Bronchial epithelial cell (primary cell): ENCODE data around the gene ZFYVE27. TPM values are rescaled to one million over a fixed set of nuclear protein-coding genes. Genes with fewer than 3 reads are reported as not detected.
A peak's percentile ranks its signal among the peaks of the same experiment; 100 is the strongest.

Experiments used
- DNase-seq: peaks from one replicate; pipeline ENCODE4 v3.0.0-alpha.2; 2010; ENCODE audit warnings: low read depth
- FAIRE-seq: peaks from 2 replicates; lab custom pipeline; 2011; peaks lifted over from hg19 to GRCh38; lab: Jason Lieb, UNC
- H3K27me3 ChIP-seq: 2 replicates; pipeline ENCODE4 v1.5.1; 2011; ENCODE audit warnings: low read length; ENCODE audit not compliant: control insufficient read depth, insufficient read depth
- H3K36me3 ChIP-seq: 2 replicates; pipeline ENCODE4 v1.5.1; 2011; ENCODE audit warnings: low read length; ENCODE audit not compliant: control insufficient read depth, insufficient read depth
- H3K4me3 ChIP-seq: 2 replicates; pipeline ENCODE4 v1.5.1; 2011; ENCODE audit warnings: mild to moderate bottlenecking, low read depth, low read length, control low read depth
- total RNA-seq: library from RNA; depleted of rRNA; stranded (reverse); fragments of >200 nt; gene quantifications from 2 replicates; pipeline ENCODE4 v1.2.1, GENCODE V29; 2014
- TF ChIP-seq, protein P1 (sequence below): IDR thresholded peaks from 2 replicates; pipeline ENCODE4 v1.5.1; 2011; ENCODE audit warnings: mild to moderate bottlenecking, moderate library complexity, low read length, control low read depth, inconsistent platforms; ENCODE audit not compliant: insufficient read depth, severe bottlenecking

ZFYVE27 gene
- total RNA-seq, 1 donor from 2014 or later, result 15.3 TPM

DNA sequence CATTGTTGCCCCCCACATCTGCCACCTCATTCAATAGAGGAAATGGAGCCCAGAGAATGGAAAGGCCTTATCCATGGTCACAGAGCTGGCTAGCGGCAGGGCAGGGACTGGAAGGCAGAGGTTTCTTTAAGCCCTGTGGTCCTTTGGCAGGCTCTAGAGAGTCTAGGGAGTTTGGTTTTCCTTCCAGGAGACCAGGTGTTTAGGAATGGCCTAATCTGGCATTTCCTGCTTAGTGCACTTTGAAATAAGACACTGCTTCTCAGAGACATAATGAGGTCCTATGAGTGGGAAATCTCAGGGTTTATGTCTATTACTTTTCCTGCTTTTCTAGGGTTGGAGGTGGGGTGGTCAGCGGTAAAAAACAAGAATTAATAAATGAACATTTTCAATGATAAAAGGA lies 17.3 kb upstream of the ZFYVE27 start:
- no peak for DNase-seq
- no peaks in the 10 kb centered on the region for H3K27me3 ChIP-seq
- H3K36me3 ChIP-seq, result peaks cover 5% of the 10 kb centered on the region
- TF ChIP-seq, protein P1, sequence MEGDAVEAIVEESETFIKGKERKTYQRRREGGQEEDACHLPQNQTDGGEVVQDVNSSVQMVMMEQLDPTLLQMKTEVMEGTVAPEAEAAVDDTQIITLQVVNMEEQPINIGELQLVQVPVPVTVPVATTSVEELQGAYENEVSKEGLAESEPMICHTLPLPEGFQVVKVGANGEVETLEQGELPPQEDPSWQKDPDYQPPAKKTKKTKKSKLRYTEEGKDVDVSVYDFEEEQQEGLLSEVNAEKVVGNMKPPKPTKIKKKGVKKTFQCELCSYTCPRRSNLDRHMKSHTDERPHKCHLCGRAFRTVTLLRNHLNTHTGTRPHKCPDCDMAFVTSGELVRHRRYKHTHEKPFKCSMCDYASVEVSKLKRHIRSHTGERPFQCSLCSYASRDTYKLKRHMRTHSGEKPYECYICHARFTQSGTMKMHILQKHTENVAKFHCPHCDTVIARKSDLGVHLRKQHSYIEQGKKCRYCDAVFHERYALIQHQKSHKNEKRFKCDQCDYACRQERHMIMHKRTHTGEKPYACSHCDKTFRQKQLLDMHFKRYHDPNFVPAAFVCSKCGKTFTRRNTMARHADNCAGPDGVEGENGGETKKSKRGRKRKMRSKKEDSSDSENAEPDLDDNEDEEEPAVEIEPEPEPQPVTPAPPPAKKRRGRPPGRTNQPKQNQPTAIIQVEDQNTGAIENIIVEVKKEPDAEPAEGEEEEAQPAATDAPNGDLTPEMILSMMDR, result no peak
- no peak overlapping the region for H3K4me3 ChIP-seq
- no peak for FAIRE-seq

- peaks cover 4% of the 10 kb centered on the region for H3K36me3 ChIP-seq
- TF ChIP-seq, protein P1, result no peak
- no peak overlapping the region for H3K4me3 ChIP-seq
- H3K27me3 ChIP-seq, result no peaks in the 10 kb centered on the region
- FAIRE-seq (no peak), DNase-seq (no peak)
Measured at GRCh38 chr10:97721871-97722780, 14.8 kb upstream of the ZFYVE27 start.

DNA sequence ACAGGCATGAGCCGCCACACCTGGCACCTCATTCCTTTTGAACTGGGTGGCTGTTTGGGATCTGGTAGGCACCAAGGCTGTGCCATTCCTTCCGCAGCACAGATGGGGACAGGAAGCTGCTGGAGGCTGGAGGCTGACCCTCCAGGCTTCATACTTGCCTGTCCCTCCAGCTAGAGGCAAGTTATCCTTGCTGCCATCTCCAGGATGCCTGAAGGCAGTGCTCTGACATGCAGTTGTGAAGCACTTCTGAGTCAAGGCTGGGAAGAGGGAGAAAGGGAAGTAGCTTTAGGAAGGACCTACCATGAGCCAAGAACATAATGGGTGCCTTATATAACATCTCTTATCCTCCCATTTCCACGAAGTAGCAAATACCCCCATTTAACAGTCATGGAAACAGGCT lies 13.9 kb upstream of the ZFYVE27 start:
- H3K27me3 ChIP-seq, result no peaks in the 10 kb centered on the region
- FAIRE-seq (no peak), DNase-seq (no peak)
- H3K4me3 ChIP-seq, result no peak overlapping the region
- peaks cover under 1% of the 10 kb centered on the region for H3K36me3 ChIP-seq
- TF ChIP-seq, protein P1, result no peak

DNA sequence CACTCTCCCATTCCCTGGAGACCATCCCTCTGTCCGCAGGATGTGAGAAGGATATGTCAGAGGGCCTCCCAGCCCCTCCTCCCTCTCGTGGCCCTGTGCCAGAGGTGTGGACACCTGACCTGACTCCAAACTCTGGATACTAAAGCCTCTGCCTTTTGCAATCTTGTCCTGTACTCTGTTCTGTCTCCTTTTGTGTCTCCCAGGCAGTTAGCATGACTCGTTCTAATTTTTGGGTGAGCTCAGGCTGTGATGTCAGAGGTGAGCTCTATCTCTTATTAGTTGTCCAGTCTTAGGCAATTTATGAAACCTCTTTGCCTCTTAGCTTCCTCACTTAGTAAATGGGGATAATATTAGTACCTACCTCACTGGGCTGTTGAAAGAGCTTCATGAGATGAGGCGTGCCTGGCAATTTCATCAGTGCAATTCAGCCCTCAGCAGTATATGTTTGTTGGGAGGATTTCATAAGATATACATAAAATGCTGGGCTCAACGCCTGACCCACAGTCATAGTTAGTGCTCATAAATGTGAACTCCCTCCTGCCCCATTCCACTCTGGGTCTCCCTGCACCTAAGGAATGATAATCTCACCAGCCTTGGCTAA lies 12.5 kb upstream of the ZFYVE27 start:
- Histone ChIP-seq H3K27me3 (no peaks in the 10 kb centered on the region), H3K4me3 (no peak overlapping the region), H3K36me3 (no peaks in the 10 kb centered on the region)
- FAIRE-seq (peak; percentile 7), DNase-seq (peak; percentile 81)
- TF ChIP-seq, protein P1, result no peak

DNA sequence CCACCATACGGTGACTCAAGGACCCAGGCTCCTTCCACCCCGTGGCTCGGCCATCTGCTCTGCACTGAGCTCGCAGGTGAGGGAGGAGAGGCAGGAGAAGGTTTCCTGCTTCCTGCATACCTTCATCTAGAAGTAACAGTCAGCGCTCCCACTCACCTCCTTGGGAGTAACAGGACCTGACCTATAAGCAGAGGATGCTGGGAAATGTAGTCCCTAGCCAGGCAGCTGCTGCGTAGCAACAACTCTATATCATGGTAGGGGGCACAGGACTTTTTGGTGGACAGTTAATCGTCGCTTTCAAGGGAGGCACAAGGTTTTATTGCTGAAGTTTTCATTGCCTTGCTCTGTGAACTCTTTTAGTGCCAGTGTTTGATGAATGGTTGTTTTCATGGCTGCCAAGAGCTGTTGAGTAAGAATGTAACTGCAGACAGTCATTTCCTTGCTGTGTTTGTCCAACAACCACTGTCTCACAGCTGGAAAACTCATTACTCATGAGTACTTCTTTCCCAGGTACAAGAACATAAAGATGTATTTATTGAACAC lies 10.2 kb upstream of the ZFYVE27 start:
- TF ChIP-seq, protein P1, result no peak
- FAIRE-seq (peak; percentile 84), DNase-seq (peak; percentile 94)
- H3K27me3 ChIP-seq, result no peaks in the 10 kb centered on the region
- no peaks in the 10 kb centered on the region for H3K36me3 ChIP-seq
- no peak overlapping the region for H3K4me3 ChIP-seq
